HG03354 (cell line): Measurements from ENCODE around the gene ABCA9.
"Not testable (repeated sequence)": the region's sequence is repeated elsewhere in the genome, so short reads cannot be mapped to it uniquely, and the experiment has no call there.

Source experiments
- ATAC-seq: cut with Tn5 transposase; IDR thresholded peaks from one replicate; pipeline ENCODE4 v1.9.1; 2021; ENCODE audit warnings: mild to moderate bottlenecking; ENCODE audit not compliant: unreplicated experiment, poor library complexity, severe bottlenecking

Gene ABCA9

GRCh38 chr17:68969101-68969500 is 91.6 kb downstream of the ABCA9 start:
- no peak for ATAC-seq

- ATAC-seq: no peak
These were observed 96.8 kb downstream of the ABCA9 start for GRCh38 chr17:68963958-68964357.

- no peak for ATAC-seq
These were observed 99.4 kb downstream of the ABCA9 start for GRCh38 chr17:68961214-68961882.

GRCh38 chr17:68959117-68959516 is 101.6 kb downstream of the ABCA9 start:
- ATAC-seq: not testable (repeated sequence)

- no peak for ATAC-seq
These were observed 102.8 kb downstream of the ABCA9 start for GRCh38 chr17:68957944-68958343.

- no peak for ATAC-seq
These were observed 105.4 kb downstream of the ABCA9 start, which contains the start of gene ABCA8 for GRCh38 chr17:68955181-68955841. ABCA8 (minus strand) TSS chr17:68955392; CDS start chr17:68942034, 13,358 bp downstream.

GRCh38 chr17:68954146-68954896 is 106.4 kb downstream of the ABCA9 start:
- ATAC-seq: no peak

- ATAC-seq: no peak
These were observed 107.3 kb downstream of the ABCA9 start for GRCh38 chr17:68953340-68953997.

GRCh38 chr17:68950725-68951124 is 110.0 kb downstream of the ABCA9 start:
- no peak for ATAC-seq

- not testable (repeated sequence) for ATAC-seq
These were observed 112.9 kb downstream of the ABCA9 start for GRCh38 chr17:68947868-68948267.

- no peak for ATAC-seq
These were observed 116.2 kb downstream of the ABCA9 start for GRCh38 chr17:68944435-68945035.

- not testable (repeated sequence) for ATAC-seq
These were observed 116.9 kb downstream of the ABCA9 start for GRCh38 chr17:68943812-68944182.

- no peak for ATAC-seq
These were observed 117.5 kb downstream of the ABCA9 start for GRCh38 chr17:68943123-68943811.

GRCh38 chr17:68942389-68942788 is 118.3 kb downstream of the ABCA9 start:
- no peak for ATAC-seq

- ATAC-seq: no peak
These were observed 119.0 kb downstream of the ABCA9 start for GRCh38 chr17:68941761-68942160.

GRCh38 chr17:68939195-68939594 is 121.5 kb downstream of the ABCA9 start:
- no peak for ATAC-seq

GRCh38 chr17:68937890-68938514 is 122.7 kb downstream of the ABCA9 start:
- no peak for ATAC-seq

GRCh38 chr17:68927516-68927915 is 133.2 kb downstream of the ABCA9 start:
- ATAC-seq: no peak
